OCI-LY7 (cell line): ENCODE results near the gene COL1A2. TPM values are rescaled to one million over a fixed set of nuclear protein-coding genes. Genes with fewer than 3 reads are reported as not detected.

Source experiments
- BruUV-seq: library from RNA; stranded (reverse); fragments of 400-500 nt; replicated peaks from 2 replicates; lab custom pipeline; 2021; lab: Mats Ljungman, UMichigan
- CTCF ChIA-PET: fragments of 300-600 bp; sonication (Branson Sonifier 250); formaldehyde crosslinking; loops from one replicate; lab custom pipeline; 2022; ENCODE audit warnings: antibody characterized with exemption; ENCODE audit not compliant: unreplicated experiment; lab: Charles Lee
- POLR2A ChIA-PET: fragments of 300-600 bp; sonication (Branson Sonifier 250); formaldehyde crosslinking; loops from one replicate; lab custom pipeline; 2022; ENCODE audit warnings: antibody characterized with exemption; lab: Charles Lee
- DNase-seq: peaks from one replicate; pipeline ENCODE4 v3.0.0-alpha.2; 2015; ENCODE audit warnings: low spot score
- H2AFZ ChIP-seq: fragments of 200-600 bp; sonication (generic), shearing (Covaris generic); 2 replicates; pipeline ENCODE4 v1.6.1; 2014; ENCODE audit warnings: mild to moderate bottlenecking, antibody characterized with exemption, low read length, moderate library complexity
- H3K27ac ChIP-seq: fragments of 200-600 bp; sonication (generic); 2 replicates; pipeline ENCODE4 v1.5.1; 2014; ENCODE audit warnings: mixed run types, low read depth, mild to moderate bottlenecking, moderate library complexity, low read length, inconsistent platforms; ENCODE audit not compliant: poor library complexity, severe bottlenecking
- H3K36me3 ChIP-seq: fragments of 200-600 bp; sonication (generic); 2 replicates; pipeline ENCODE4 v1.6.1; 2014; ENCODE audit warnings: mild to moderate bottlenecking, antibody characterized with exemption, low read length, moderate library complexity, mixed read lengths; ENCODE audit not compliant: insufficient read depth
- H3K4me1 ChIP-seq: fragments of 200-600 bp; sonication (generic); 2 replicates; pipeline ENCODE4 v1.5.1; 2014; ENCODE audit warnings: mild to moderate bottlenecking, low read length; ENCODE audit not compliant: insufficient read depth, poor library complexity, severe bottlenecking
- H3K4me2 ChIP-seq: fragments of 200-600 bp; sonication (generic); 2 replicates; pipeline ENCODE4 v1.6.1; 2014; ENCODE audit warnings: mild to moderate bottlenecking, low read length
- H3K4me3 ChIP-seq: fragments of 200-600 bp; sonication (generic); 2 replicates; pipeline ENCODE4 v1.5.1; 2014; ENCODE audit warnings: mild to moderate bottlenecking, low read depth, low read length; ENCODE audit not compliant: poor library complexity, severe bottlenecking
- H3K79me2 ChIP-seq: fragments of 200-600 bp; sonication (generic); 2 replicates; pipeline ENCODE4 v1.6.1; 2016; ENCODE audit warnings: low read depth, mild to moderate bottlenecking, low read length, moderate library complexity, mixed read lengths; ENCODE audit not compliant: insufficient read depth
- H3K9me2 ChIP-seq: fragments of 200-600 bp; sonication (generic); 2 replicates; pipeline ENCODE4 v1.6.1; 2016; ENCODE audit warnings: mild to moderate bottlenecking, low read length, mixed read lengths; ENCODE audit not compliant: insufficient read depth
- H3K9me3 ChIP-seq: fragments of 200-600 bp; sonication (generic); 2 replicates; pipeline ENCODE4 v1.6.1; 2014; ENCODE audit warnings: mild to moderate bottlenecking, mixed run types, low read length, mixed read lengths
- H4K20me1 ChIP-seq: fragments of 200-600 bp; sonication (generic); 2 replicates; pipeline ENCODE4 v1.6.1; 2014; ENCODE audit warnings: mild to moderate bottlenecking, antibody characterized with exemption, low read length, moderate library complexity, mixed read lengths; ENCODE audit not compliant: insufficient read depth
- EZH2phosphoT487 ChIP-seq: fragments of 200-600 bp; sonication (generic); IDR thresholded peaks from 2 replicates; pipeline ENCODE4 v1.6.1; 2018; ENCODE audit warnings: low read depth, borderline replicate concordance, mild to moderate bottlenecking, mixed run types, antibody characterized with exemption, low read length, moderate library complexity, mixed read lengths
- intact Hi-C: fragments of 100-400 bp; cut with micrococcal nuclease; formaldehyde crosslinking; loops from one replicate; pipeline ENCODE4 v1.10.0; 2022; ENCODE audit not compliant: unreplicated experiment
- total RNA-seq, 2 experiments: library from RNA; depleted of rRNA in 1 of 2; stranded (reverse); fragments of >200 nt in 1 of 2; shearing (Covaris generic) in 1 of 2; gene quantifications; 2 replicates each; pipeline ENCODE4 v1.2.3, GENCODE V29; 2014 to 2022
- TF ChIP-seq, protein P1 (sequence below): fragments of 200-600 bp; sonication (generic); conservative IDR thresholded peaks from 2 replicates; pipeline ENCODE4 v1.5.1; 2014; ENCODE audit warnings: mild to moderate bottlenecking, antibody characterized with exemption, low read length, moderate library complexity, mixed read lengths

COL1A2 gene
- total RNA-seq, 2 experiments from 2014 or later = not detected

DNA sequence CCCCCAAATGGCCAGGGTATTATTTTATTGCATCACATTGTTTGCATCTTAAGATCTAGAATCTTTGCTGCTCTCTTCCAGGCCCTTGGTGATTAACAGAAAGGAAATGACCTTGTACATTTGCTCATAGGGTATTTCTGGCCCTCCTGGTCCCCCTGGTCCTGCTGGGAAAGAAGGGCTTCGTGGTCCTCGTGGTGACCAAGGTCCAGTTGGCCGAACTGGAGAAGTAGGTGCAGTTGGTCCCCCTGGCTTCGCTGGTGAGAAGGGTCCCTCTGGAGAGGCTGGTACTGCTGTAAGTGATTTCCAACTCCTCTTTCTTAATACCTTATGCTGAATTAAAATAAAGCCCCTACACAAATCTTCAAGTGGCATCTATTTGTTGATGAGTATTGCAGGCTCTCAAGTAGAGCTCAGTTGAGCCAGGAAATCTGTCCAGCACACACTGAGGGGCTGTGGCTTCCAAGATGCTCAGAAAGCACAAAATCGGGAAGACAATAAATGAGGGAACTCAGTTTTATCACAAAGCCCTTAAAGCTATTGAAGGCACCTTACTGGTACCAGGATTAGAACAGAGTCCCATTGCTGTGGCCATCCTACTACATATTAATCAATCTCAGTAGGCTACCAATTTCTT lies 28.2 kb downstream of the COL1A2 start:
- intact Hi-C loops = no loop called here
- ChIA-PET POLR2A (no interaction called here), CTCF (no interaction called here)
- no peaks in the 10 kb centered on the region for H3K9me3 ChIP-seq
- H3K79me2 ChIP-seq = no peaks in the 10 kb centered on the region
- H4K20me1 ChIP-seq = no peaks in the 10 kb centered on the region
- no peaks in the 10 kb centered on the region for H3K4me1 ChIP-seq
- H3K9me2 ChIP-seq = no peaks in the 10 kb centered on the region
- H3K36me3 ChIP-seq = no peaks in the 10 kb centered on the region
- no peak for DNase-seq
- no peak overlapping the region for H3K27ac ChIP-seq
- H3K4me2 ChIP-seq = no peak overlapping the region
- BruUV-seq = no TSS peak
- TF ChIP-seq EZH2phosphoT487 = no peak
- TF ChIP-seq, protein P1, sequence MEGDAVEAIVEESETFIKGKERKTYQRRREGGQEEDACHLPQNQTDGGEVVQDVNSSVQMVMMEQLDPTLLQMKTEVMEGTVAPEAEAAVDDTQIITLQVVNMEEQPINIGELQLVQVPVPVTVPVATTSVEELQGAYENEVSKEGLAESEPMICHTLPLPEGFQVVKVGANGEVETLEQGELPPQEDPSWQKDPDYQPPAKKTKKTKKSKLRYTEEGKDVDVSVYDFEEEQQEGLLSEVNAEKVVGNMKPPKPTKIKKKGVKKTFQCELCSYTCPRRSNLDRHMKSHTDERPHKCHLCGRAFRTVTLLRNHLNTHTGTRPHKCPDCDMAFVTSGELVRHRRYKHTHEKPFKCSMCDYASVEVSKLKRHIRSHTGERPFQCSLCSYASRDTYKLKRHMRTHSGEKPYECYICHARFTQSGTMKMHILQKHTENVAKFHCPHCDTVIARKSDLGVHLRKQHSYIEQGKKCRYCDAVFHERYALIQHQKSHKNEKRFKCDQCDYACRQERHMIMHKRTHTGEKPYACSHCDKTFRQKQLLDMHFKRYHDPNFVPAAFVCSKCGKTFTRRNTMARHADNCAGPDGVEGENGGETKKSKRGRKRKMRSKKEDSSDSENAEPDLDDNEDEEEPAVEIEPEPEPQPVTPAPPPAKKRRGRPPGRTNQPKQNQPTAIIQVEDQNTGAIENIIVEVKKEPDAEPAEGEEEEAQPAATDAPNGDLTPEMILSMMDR = no peak
- no peak overlapping the region for H2AFZ ChIP-seq
- no peak overlapping the region for H3K4me3 ChIP-seq

GRCh38 chr7:94423863-94424735 lies 29.4 kb downstream of the COL1A2 start:
- no peak for DNase-seq
- no peak overlapping the region for H2AFZ ChIP-seq
- no peak overlapping the region for H3K4me2 ChIP-seq
- TF ChIP-seq, protein P1 = no peak
- no peak for TF ChIP-seq EZH2phosphoT487
- BruUV-seq = no TSS peak
- intact Hi-C loops = no loop called here
- H3K79me2 ChIP-seq = no peaks in the 10 kb centered on the region
- H3K9me2 ChIP-seq = no peaks in the 10 kb centered on the region
- H3K4me1 ChIP-seq = no peaks in the 10 kb centered on the region
- ChIA-PET POLR2A (interaction anchor here (0.6 kb wide), 1 partner anchor 279 kb away, joined by 3 read pairs; no protein-coding TSS in a partner anchor), CTCF (no interaction called here)
- no peaks in the 10 kb centered on the region for H3K9me3 ChIP-seq
- no peak overlapping the region for H3K4me3 ChIP-seq
- H3K27ac ChIP-seq = no peak overlapping the region
- no peaks in the 10 kb centered on the region for H4K20me1 ChIP-seq
- H3K36me3 ChIP-seq = no peaks in the 10 kb centered on the region
